ENCODE results near the gene WEE2. TPM values are rescaled to one million over a fixed set of nuclear protein-coding genes. Genes with fewer than 3 reads are reported as not detected.

WEE2 gene
- total and polyA plus RNA-seq, 8 donors: 0.23 to 0.64 (median 0.44) TPM; not detected in 2

DNA sequence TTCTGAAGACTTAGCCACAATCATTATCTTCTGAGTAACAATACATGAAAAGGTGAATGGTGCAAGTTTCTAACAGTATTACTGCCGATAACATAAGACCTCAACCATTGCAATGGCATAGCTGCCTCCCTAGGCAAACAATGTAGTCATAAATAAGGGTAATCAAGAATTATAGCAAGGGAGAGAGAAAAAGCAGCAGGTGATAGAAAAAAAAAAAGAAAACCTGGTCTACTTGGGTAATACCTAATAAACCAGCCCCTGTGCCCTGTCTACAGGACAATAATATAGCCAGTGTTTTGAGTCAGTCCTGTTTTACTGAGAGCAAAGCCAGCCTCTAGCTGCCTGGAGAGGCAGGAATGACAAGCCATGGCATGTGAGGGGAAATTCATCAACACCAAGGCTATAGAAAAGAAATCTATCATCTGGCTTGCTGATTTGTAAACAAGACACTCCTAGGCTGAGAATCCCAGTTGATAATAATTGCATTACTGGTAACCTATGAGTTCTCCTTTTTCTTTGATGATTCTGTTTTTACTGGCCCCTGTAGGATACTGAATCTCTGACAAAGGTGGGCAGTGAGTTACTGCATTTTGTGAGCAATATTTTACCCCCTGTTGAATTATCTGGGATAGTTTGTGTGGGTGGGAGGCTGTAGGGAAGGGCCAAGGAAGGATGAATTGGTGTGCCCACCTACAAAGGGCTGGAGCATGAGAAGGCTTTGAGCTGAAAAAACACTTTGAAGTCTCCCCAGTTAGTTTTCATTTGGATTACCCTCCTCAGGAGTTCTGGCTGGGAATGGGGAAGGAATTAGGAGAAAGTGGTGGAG is 1.7 kb upstream of the WEE2 start:
- Histone ChIP-seq H3K4me1 (peaks cover 2 to 10% of the 10 kb centered on the region in 2 donors), H3K9me3 (no peaks in the 10 kb centered on the region), H3K27me3 (peaks cover 0 to 19% of the 10 kb centered on the region in 2 donors), H3K4me3 (no peak overlapping the region), H3K27ac (no peak overlapping the region), H3K36me3 (no peaks in the 10 kb centered on the region)
- no peak for DNase-seq
- intact Hi-C loops (cut with DNase I): no loop called here
- no peak for ATAC-seq
- TF ChIP-seq, protein P1, sequence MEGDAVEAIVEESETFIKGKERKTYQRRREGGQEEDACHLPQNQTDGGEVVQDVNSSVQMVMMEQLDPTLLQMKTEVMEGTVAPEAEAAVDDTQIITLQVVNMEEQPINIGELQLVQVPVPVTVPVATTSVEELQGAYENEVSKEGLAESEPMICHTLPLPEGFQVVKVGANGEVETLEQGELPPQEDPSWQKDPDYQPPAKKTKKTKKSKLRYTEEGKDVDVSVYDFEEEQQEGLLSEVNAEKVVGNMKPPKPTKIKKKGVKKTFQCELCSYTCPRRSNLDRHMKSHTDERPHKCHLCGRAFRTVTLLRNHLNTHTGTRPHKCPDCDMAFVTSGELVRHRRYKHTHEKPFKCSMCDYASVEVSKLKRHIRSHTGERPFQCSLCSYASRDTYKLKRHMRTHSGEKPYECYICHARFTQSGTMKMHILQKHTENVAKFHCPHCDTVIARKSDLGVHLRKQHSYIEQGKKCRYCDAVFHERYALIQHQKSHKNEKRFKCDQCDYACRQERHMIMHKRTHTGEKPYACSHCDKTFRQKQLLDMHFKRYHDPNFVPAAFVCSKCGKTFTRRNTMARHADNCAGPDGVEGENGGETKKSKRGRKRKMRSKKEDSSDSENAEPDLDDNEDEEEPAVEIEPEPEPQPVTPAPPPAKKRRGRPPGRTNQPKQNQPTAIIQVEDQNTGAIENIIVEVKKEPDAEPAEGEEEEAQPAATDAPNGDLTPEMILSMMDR (IDR thresholded peaks at IDR 0.05): no peak

DNA sequence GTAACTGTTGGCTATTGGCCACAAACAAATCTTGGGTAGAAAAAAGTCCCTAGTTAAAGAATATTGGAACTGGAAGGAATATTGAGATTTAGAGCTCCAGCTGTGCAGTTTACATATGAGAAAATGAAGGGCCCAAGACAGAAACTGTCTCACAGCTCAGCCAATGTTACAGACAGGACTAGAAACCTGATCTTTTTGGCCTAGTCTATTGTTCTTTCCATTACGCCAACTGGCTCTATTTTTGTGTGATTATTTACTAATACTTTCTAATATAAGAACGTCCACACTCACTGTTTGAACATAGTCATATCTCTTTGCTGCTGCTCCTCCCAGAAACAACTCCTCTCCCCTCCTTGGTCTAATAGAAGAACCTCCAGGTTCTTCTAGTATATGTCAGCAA is 1.2 kb downstream of the WEE2 start:
- TF ChIP-seq, protein P1 (IDR thresholded peaks at IDR 0.05): no peak
- Histone ChIP-seq H3K27ac (no peak overlapping the region), H3K27me3 (no peaks in the 10 kb centered on the region), H3K4me1 (no peaks in the 10 kb centered on the region), H3K36me3 (no peaks in the 10 kb centered on the region), H3K4me3 (no peak overlapping the region), H3K9me3 (no peaks in the 10 kb centered on the region)
- no peak for ATAC-seq
- intact Hi-C loops (cut with DNase I): no loop called here
- no peak for DNase-seq

DNA sequence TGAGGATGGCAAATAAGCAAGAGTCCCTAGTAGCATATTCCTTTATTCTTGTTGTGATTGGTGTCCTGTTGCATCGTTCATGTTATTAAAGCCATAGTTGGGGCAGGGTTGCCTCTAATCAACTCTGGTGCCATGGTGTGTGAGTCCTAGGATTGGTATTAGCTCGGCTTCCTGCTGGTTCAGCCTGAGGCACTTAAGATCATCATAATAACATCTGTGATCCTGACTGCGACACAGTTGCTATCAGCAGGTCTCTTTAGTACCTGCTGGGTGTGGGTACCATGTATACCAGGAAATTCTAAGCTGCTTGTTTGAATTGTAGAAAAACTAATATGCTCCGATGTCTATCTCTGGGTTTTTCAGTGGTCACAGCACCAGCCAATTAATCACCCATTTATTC is 1.6 kb downstream of the WEE2 start:
- TF ChIP-seq, protein P1 (IDR thresholded peaks at IDR 0.05): no peak
- intact Hi-C loops (cut with DNase I): no loop called here
- H3K4me1 ChIP-seq: no peaks in the 10 kb centered on the region

DNA sequence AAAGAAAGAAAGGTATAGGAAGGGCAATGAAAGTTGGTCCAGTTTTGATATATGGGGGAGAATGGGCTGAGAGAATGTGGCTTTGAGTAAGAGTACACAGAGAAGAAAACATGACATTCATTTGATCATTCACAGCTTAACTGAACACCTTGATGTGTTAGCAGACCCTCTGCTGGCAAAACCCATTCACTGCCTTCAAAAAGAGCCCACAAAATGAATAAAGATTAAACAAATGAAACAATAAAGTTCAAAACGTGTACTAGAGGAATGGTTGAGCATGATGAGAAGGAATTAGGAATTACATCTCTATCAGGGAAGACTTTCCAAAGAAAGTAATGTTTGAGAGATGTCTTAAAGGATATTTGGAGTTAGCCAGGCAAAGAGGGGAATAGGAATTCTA is 2.1 kb downstream of the WEE2 start:
- Histone ChIP-seq H3K27ac (no peak overlapping the region), H3K4me3 (no peak overlapping the region), H3K9me3 (no peaks in the 10 kb centered on the region), H3K36me3 (no peaks in the 10 kb centered on the region), H3K4me1 (no peaks in the 10 kb centered on the region), H3K27me3 (no peaks in the 10 kb centered on the region)
- ATAC-seq: no peak
- DNase-seq: no peak
- TF ChIP-seq, protein P1 (IDR thresholded peaks at IDR 0.05): no peak
- intact Hi-C loops (cut with DNase I): no loop called here

More for the DNA sequence above, 1.6 kb downstream of the WEE2 start:
- H3K9me3 ChIP-seq: no peaks in the 10 kb centered on the region
- no peak overlapping the region for H3K4me3 ChIP-seq
- no peaks in the 10 kb centered on the region for H3K36me3 ChIP-seq
- DNase-seq: no peak
- H3K27me3 ChIP-seq: no peaks in the 10 kb centered on the region
- no peak overlapping the region for H3K27ac ChIP-seq
- ATAC-seq: no peak

DNA sequence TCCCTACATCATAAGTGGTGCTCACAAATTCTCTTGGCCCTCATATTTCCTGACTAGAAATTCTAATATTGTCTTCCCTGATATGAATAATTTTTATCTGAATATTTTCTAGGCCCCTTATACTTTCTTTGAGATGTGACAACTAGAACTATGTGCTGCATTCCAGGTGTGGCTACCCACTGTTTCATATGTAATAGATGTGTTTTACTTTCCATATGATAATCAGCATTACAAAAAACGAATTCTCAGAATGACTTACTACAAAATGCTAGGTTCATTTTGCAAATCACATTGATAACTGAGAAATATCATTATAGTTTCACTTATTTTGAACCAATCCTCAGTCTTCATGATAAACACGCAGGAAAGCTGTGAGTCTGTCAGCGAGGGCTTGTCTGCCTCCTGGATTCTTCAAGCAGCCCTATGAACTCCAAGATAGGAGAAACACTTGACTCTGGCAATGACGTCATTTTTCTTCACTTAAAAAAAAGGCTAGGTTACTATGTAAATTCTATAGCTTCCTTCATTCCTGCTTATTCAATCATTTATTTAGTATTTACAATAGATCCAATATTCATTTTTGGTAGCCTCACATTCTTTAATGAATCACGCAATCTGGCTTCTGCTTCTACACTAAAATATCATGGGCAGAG is 4.6 kb downstream of the WEE2 start:
- TF ChIP-seq, protein P1 (IDR thresholded peaks at IDR 0.05): no peak
- no peaks in the 10 kb centered on the region for H3K36me3 ChIP-seq
- H3K4me1 ChIP-seq: no peaks in the 10 kb centered on the region
- no peaks in the 10 kb centered on the region for H3K27me3 ChIP-seq
- H3K4me3 ChIP-seq: no peak overlapping the region
- intact Hi-C loops (cut with DNase I): no loop called here
- no peaks in the 10 kb centered on the region for H3K9me3 ChIP-seq
- no peak overlapping the region for H3K27ac ChIP-seq
- ATAC-seq (no peak), DNase-seq (no peak)

All from left lung (tissue), 10 donors.